ENCODE measurements around the gene FAM43A.
A peak's percentile ranks its signal among the peaks of the same experiment; 100 is the strongest.

Gene FAM43A, protein sequence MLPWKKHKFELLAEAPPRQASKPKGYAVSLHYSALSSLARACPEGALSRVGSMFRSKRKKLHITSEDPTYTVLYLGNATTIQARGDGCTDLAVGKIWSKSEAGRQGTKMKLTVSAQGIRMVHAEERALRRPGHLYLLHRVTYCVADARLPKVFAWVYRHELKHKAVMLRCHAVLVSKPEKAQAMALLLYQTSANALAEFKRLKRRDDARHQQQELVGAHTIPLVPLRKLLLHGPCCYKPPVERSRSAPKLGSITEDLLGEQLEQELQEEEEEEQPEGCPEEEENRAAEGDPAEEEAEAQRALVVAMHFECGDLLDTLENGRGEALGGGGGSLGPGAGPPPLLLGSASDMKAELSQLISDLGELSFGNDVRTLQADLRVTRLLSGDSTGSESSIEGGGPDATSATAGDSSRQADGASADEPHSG

DNA sequence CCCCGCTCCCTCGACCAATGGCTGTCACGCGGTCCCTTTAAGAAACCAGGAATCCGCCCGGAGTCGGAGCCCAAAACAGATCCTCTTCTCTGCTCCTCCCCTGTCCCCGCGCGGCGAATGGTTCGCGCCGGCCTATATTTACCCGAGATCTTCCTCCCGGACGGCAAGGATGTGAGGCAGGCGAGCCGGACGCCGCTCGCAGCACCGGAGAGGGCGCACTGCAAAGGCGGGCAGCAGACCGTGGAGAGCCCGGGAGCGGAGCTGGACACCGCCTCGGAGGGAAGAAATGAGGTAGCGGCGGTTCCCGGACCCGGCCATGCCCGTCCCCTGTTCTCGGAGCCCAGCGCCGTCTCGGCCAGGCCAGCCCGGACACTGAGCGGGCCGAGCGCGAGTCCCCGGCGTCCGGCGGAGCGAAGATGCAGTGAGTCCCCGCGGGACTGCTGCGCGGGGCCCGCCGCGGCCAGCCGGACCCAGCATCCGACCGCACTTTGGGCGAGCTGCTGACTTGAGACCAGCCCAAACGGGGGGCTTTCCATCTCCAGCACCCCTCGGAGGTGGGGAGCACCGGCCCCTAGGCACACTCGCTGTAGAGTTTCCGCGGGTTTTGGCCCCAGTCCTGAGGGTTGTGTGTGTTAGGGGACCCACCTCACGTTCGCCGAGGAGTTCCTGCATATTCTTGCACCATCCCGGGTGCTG lies at the start of gene FAM43A:
FAM43A (plus strand) TSS at position 166 of the 696 bp plus-strand sequence. CDS start 944 bp downstream, outside the sequence.
- DNase-seq = peak; percentile 90

- DNase-seq = no peak
Observed at GRCh38 chr3:194637066-194637465, 48.6 kb upstream of the FAM43A start.

- DNase-seq = no peak
Observed at GRCh38 chr3:194637541-194638400, 47.9 kb upstream of the FAM43A start.

- no peak for DNase-seq
Observed at GRCh38 chr3:194638991-194639605, 46.6 kb upstream of the FAM43A start.

- no peak for DNase-seq
Observed at GRCh38 chr3:194640829-194641228, 44.9 kb upstream of the FAM43A start.

DNA sequence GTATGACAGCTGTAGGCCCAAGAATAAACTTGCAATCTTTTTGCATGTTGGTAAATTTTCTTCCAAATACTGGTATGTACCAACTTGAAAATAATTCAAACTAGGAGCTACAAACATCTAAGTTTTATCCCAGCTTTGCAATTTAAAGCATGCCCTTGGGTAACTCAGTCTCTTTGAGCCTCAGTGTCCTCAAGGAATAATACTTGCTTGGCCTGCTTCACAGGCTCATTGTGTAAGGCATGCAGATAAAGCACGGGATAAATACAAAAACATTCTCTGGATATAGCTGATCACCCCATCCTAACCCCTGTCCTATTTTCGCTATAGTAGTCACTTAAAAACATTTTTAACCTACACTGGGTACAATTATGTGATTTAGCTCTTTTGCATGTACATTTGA lies 42.9 kb upstream of the FAM43A start:
- DNase-seq = no peak

GRCh38 chr3:194647747-194648146 lies 37.9 kb upstream of the FAM43A start:
- no peak for DNase-seq

GRCh38 chr3:194654443-194654842 lies 31.2 kb upstream of the FAM43A start:
- DNase-seq = no peak

DNA sequence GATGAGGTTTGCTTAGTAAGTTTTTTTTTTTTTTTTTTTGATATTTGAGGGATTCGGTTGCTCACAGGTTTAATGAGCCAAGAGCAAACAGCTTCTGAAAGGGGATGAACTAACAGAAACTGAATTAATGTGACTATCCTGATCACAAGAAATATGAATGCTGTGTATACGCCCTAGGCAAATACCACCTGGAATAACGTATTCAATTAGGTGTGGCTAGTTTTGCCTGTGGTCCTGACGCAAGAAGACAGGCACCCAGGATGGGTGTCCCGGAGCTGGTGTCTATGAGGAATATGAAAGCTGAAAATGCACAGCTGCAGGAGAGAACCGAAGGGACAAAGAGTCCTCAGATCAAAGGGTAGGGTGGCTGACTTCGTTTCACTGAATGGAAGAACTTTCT lies 28.2 kb upstream of the FAM43A start:
- no peak for DNase-seq

DNA sequence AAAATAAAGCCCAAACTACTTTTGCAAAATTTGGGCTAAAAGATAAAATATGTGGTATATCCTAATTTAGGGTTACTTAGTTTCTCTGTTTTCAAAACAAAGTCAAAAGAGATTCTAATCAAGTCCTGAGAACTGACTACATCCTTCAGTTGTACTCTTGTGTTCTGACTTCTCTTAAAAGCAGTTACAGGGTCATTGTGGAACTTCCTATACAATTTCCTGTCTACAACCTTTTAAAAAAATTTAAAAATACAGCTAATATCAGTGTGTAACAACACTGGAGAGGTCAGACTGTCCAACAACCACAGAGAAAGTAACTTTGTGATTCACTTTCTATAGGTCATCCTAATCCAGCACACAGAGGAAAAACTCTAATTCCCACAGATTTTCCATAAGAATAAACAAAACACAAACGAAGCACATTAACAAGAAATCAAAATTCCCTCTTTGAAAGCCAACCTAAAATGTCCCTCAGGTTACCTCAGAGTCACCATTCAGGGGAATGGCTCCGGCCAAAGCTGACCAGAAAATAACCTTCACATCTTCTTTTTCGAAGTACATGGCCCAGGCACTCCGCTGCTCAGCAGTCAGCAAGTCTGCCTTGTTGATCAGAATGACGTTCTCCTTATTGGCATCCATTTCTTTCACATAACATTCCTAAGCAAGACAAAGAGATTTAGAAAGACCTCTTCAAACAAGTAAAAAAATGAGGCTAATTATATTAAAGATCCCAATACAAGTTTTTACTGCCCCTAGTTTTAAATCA lies 27.0 kb upstream of the FAM43A start:
- DNase-seq = no peak

- DNase-seq = no peak
Observed at GRCh38 chr3:194659778-194660177, 25.9 kb upstream of the FAM43A start.

DNA sequence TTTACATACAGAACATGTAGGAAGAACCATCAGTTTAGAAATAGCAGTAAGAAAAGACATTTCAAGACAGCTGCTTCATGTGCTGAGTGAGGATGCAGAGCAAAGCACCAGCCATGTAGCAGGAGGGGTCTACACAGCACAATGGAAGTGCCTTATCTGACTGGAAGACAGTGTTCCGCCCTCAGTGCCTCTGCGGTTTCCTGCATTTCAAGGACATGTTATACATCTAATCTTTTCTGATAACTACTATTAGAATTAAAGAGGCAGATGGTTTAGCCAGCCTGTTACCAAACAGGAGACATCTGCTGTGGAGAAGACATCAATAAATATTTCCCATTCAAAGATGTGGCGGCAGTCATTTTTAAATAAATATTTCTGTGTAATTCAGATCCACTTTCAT lies 24.3 kb upstream of the FAM43A start:
- DNase-seq = no peak

DNA sequence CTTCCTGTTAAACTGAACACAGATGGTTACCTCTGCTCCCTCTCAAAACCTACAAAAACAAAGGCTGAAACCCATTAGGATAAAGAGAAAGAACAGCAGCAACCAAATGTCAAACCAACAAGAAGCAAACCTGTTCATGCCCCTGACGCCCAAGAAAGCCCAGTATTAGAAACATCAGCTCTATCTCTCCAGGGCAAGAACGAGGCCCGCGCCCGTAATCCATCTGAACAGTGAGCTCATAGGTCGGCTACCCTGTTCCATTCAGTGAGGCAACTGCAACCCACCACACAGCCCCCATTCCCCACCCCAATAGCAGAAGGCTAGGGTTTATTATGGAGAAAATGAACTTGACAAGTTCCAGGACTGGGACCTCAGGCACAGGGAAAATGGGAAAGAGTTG lies 23.7 kb upstream of the FAM43A start:
- no peak for DNase-seq

- no peak for DNase-seq
Observed at GRCh38 chr3:194664857-194665256, 20.8 kb upstream of the FAM43A start.

DNA sequence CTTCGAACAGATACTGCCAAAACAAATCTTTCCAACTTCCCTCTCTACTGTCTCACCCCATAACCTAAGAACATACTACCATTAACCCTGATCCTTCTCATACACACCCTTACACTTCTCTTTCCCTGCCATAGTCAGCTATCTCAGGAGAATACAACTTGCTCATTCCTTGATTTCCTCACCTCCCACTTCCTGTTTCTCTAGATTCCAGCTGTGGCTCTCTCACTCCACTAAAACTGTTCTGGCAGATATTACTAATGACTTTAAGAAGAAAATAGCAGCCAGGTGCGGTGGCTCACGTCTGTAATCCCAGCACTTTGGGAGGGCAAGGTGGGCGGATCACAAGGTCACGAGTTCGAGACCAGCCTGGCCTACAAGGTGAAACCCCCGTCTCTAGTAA lies 18.3 kb upstream of the FAM43A start:
- DNase-seq = no peak

- DNase-seq = peak; percentile 40
Observed at GRCh38 chr3:194671511-194671899, 14.2 kb upstream of the FAM43A start.

DNA sequence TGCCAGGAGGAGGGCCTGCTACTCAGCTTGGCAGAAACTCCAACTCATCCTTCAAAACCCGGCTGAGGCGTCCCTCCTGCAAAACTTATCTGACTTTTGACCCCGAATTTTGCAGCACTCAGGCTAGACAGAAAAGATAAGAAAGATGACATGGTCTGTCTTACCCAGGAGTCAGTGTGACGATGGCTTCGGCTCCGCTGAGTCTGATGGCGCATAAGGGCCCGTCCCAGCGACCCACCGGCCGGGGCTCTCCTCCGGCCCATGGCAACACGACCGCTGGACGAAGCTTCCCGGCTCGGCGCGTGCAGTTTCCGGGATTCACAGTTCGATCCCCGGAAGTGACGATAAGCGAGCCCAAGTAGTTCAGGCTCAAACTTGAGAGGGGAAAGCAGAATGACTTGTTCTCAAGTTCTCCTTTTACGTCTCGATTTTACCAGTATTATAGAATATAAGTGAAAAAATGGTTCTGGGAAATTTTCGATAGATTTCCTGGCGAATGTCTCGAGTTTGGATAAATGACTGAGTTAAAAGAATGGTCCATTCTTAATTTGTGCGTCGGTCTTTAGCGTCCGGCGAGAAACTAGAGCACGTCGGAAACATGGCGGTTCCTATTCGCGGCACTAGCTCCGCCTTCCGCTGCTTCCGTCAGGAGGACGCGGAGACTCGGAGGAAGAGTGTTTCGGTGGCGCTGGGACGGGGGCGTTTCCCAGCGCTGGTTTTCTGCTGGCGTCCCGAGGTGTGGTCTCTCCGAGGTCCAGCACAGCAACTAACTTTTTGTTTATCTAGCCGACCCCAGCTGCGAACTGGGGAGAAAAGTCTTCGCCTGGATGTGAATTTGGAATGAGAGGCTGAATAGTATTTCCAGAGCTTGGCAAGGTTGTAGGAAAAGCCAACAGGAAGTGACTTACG lies 13.5 kb upstream of the FAM43A start, which contains the start of gene LSG1:
LSG1 (minus strand) TSS at position 292 of the 909 bp plus-strand sequence; CDS start at position 263, 29 bp downstream.
- DNase-seq = peak; percentile 96

DNA sequence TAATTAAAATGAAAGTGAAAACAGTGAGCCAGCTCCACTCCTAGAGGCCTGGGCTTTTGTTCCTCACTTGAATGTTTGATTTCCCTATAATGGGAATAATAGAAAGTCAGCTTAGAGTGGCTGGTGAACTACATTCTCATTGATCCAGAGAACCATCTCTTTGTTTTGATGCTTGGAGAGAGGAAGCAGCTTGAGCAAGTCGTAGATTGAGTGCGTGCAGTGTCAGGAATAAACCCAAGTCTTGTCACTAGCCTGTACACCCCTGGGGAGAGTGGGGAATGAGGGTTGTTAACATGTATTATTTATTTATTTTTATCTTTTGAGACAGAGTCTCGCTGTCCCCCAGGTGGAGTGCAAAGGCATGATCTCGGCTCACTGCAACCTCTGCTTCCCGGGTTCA lies 12.8 kb upstream of the FAM43A start:
- peak; percentile 29 for DNase-seq

- DNase-seq = no peak
Observed at GRCh38 chr3:194673761-194674160, 11.9 kb upstream of the FAM43A start.

GRCh38 chr3:194675081-194675640 lies 10.5 kb upstream of the FAM43A start:
- DNase-seq = peak; percentile 49

Measured in inflammatory macrophage treated with lipopolysaccharide for 4 hours (primary cell).